Natural killer cell (primary cell): ENCODE data around the gene MAPK11. TPM values are rescaled to one million over a fixed set of nuclear protein-coding genes. Genes with fewer than 3 reads are reported as not detected.

ENCODE experiments used
- ATAC-seq, 3 donors: fragments of 150-1000 bp in 2 of 3; fragments of 200-7000 bp in 1 of 3; cut with Tn5 transposase; 1 replicate in 1 of 3; 2 replicates in 2 of 3; pipeline ENCODE4 v1.10.0; 2021; ENCODE audit warnings: mild to moderate bottlenecking in 2 of 3, moderate library complexity in 2 of 3
- DNase-seq, 2 donors: peaks; one replicate each; pipeline versions ENCODE4 v3.0.0 to v3.0.0-alpha.2; 2013 to 2021; ENCODE audit warnings: mixed read lengths in 1 of 2
- H3K27ac ChIP-seq: one replicate; pipeline ENCODE4 v1.5.1; 2013; ENCODE audit warnings: mild to moderate bottlenecking, low read length
- H3K27me3 ChIP-seq: one replicate; pipeline ENCODE4 v1.6.1; 2013; ENCODE audit warnings: low read length; ENCODE audit not compliant: control insufficient read depth, insufficient read depth
- H3K36me3 ChIP-seq: one replicate; pipeline ENCODE4 v1.6.1; 2013; ENCODE audit warnings: low read length; ENCODE audit not compliant: control insufficient read depth, insufficient read depth
- H3K4me1 ChIP-seq: one replicate; pipeline ENCODE4 v1.6.1; 2013; ENCODE audit warnings: low read length; ENCODE audit not compliant: control insufficient read depth, insufficient read depth
- H3K4me3 ChIP-seq: one replicate; pipeline ENCODE4 v1.5.1; 2013; ENCODE audit warnings: low read length
- H3K9me3 ChIP-seq: one replicate; pipeline ENCODE4 v1.6.1; 2013; ENCODE audit warnings: low read length; ENCODE audit not compliant: control insufficient read depth, insufficient read depth
- H3K27ac Mint-ChIP-seq, 2 donors: one replicate each; pipeline ENCODE4 v1.8.0; 2022; ENCODE audit warnings: mild to moderate bottlenecking in 2 of 2, mixed read lengths in 2 of 2, moderate library complexity in 1 of 2
- H3K27me3 Mint-ChIP-seq, 2 donors: one replicate each; pipeline ENCODE4 v1.8.0; 2022; ENCODE audit warnings: low read depth in 2 of 2, mixed read lengths in 2 of 2
- H3K36me3 Mint-ChIP-seq: one replicate; pipeline ENCODE4 v1.8.0; 2022; ENCODE audit warnings: mixed read lengths
- H3K4me1 Mint-ChIP-seq, 2 donors: one replicate each; pipeline ENCODE4 v1.8.0; 2022; ENCODE audit warnings: mixed read lengths in 2 of 2
- H3K4me3 Mint-ChIP-seq: one replicate; pipeline ENCODE4 v1.8.0; 2022; ENCODE audit warnings: mild to moderate bottlenecking, moderate library complexity, mixed read lengths
- H3K9me3 Mint-ChIP-seq, 2 donors: one replicate each; pipeline ENCODE4 v1.8.0; 2022; ENCODE audit warnings: mixed read lengths in 2 of 2
- CTCF ChIP-seq: fragments of 200-600 bp; IDR thresholded peaks from one replicate; pipeline ENCODE4 v1.8.0; 2022; ENCODE audit warnings: antibody characterized with exemption
- WGBS: methylation state at CpG from one replicate; pipeline ENCODE4 v1.1.7; 2013; ENCODE audit warnings: missing lambda C conversion rate; ENCODE audit not compliant: insufficient coverage; 5-methylcytosine and 5-hydroxymethylcytosine counted together
- intact Hi-C: fragments of 100-400 bp; cut with micrococcal nuclease; formaldehyde crosslinking; loops from one replicate; pipeline ENCODE4 v1.14.2; 2022
- total RNA-seq, 4 donors: library from RNA; stranded (reverse); fragments of 120-200 nt in 1 of 4; gene quantifications; one replicate each; pipeline versions ENCODE4 v1.2.3 to v1.2.4, GENCODE V29; 2013 to 2022

Gene MAPK11
- total RNA-seq, 3 donors from 2014 or later (not counting 1 experiment from before 2014, with no cell fraction given) = 2.2 to 3.1 (median 2.2) TPM

GRCh38 chr22:50218996-50219727 lies 51.0 kb downstream of the MAPK11 start:
- ATAC-seq (peak in 1 of 3 donors; percentile 19), DNase-seq (no peak)
- Mint-ChIP-seq H3K27ac (no peak overlapping the region), H3K9me3 (no peaks in the 10 kb centered on the region), H3K4me3 (no peak overlapping the region), H3K4me1 (peaks cover 5 to 6% of the 10 kb centered on the region in 2 donors), H3K36me3 (peaks cover 5% of the 10 kb centered on the region), H3K27me3 (no peaks in the 10 kb centered on the region)
- H3K4me1 ChIP-seq = no peaks in the 10 kb centered on the region
- H3K27me3 ChIP-seq = no peaks in the 10 kb centered on the region
- TF ChIP-seq CTCF = no peak
- 82% methylated on average over 42 of the region's 42 CpGs for WGBS
- H3K27ac ChIP-seq = no peak overlapping the region
- no peak overlapping the region for H3K4me3 ChIP-seq
- intact Hi-C loops = no loop called here
- peaks cover 69% of the 10 kb centered on the region for H3K36me3 ChIP-seq
- H3K9me3 ChIP-seq = no peaks in the 10 kb centered on the region

GRCh38 chr22:50218153-50218995 lies 51.8 kb downstream of the MAPK11 start:
- TF ChIP-seq CTCF = no peak
- no peaks in the 10 kb centered on the region for H3K9me3 ChIP-seq
- H3K36me3 ChIP-seq = peaks cover 68% of the 10 kb centered on the region
- Mint-ChIP-seq H3K36me3 (no peaks in the 10 kb centered on the region), H3K27ac (no peak overlapping the region), H3K4me3 (no peak overlapping the region), H3K9me3 (no peaks in the 10 kb centered on the region), H3K4me1 (peaks cover 5 to 6% of the 10 kb centered on the region in 2 donors), H3K27me3 (no peaks in the 10 kb centered on the region)
- no peaks in the 10 kb centered on the region for H3K4me1 ChIP-seq
- H3K27me3 ChIP-seq = no peaks in the 10 kb centered on the region
- H3K4me3 ChIP-seq = no peak overlapping the region
- WGBS = 92% methylated on average over 43 of the region's 43 CpGs
- DNase-seq = no peak
- H3K27ac ChIP-seq = no peak overlapping the region
- ATAC-seq = no peak
- intact Hi-C loops = no loop called here

- H3K4me1 Mint-ChIP-seq = peaks cover 5 to 6% of the 10 kb centered on the region in 2 donors
- H3K9me3 ChIP-seq = no peaks in the 10 kb centered on the region
- H3K27ac ChIP-seq = no peak overlapping the region
- H3K27me3 Mint-ChIP-seq = no peaks in the 10 kb centered on the region
- no peaks in the 10 kb centered on the region for H3K9me3 Mint-ChIP-seq
- peak in 1 of 3 donors; percentile 7 for ATAC-seq
- H3K36me3 Mint-ChIP-seq = no peaks in the 10 kb centered on the region
- H3K4me3 Mint-ChIP-seq = no peak overlapping the region
- no peak for TF ChIP-seq CTCF
- H3K4me3 ChIP-seq = no peak overlapping the region
- no peaks in the 10 kb centered on the region for H3K4me1 ChIP-seq
- no peaks in the 10 kb centered on the region for H3K27me3 ChIP-seq
- H3K27ac Mint-ChIP-seq = no peak overlapping the region
- DNase-seq = no peak
- 85% methylated on average over 21 of the region's 21 CpGs for WGBS
- intact Hi-C loops = no loop called here
- H3K36me3 ChIP-seq = peaks cover 67% of the 10 kb centered on the region
Measured at GRCh38 chr22:50217543-50218152, 52.5 kb downstream of the MAPK11 start.
